WI38 (cell line): ENCODE measurements around the gene ZNF831.

Source experiments
- H3K4me3 ChIP-seq: 2 replicates; pipeline ENCODE4 v1.5.1; 2011; ENCODE audit warnings: low read depth, mild to moderate bottlenecking, control low read depth, low read length
- TF ChIP-seq, protein P1 (sequence below): IDR thresholded peaks from 2 replicates; pipeline ENCODE4 v1.5.1; 2012; ENCODE audit warnings: low read depth, mild to moderate bottlenecking, control low read depth, low read length

ZNF831 gene

DNA sequence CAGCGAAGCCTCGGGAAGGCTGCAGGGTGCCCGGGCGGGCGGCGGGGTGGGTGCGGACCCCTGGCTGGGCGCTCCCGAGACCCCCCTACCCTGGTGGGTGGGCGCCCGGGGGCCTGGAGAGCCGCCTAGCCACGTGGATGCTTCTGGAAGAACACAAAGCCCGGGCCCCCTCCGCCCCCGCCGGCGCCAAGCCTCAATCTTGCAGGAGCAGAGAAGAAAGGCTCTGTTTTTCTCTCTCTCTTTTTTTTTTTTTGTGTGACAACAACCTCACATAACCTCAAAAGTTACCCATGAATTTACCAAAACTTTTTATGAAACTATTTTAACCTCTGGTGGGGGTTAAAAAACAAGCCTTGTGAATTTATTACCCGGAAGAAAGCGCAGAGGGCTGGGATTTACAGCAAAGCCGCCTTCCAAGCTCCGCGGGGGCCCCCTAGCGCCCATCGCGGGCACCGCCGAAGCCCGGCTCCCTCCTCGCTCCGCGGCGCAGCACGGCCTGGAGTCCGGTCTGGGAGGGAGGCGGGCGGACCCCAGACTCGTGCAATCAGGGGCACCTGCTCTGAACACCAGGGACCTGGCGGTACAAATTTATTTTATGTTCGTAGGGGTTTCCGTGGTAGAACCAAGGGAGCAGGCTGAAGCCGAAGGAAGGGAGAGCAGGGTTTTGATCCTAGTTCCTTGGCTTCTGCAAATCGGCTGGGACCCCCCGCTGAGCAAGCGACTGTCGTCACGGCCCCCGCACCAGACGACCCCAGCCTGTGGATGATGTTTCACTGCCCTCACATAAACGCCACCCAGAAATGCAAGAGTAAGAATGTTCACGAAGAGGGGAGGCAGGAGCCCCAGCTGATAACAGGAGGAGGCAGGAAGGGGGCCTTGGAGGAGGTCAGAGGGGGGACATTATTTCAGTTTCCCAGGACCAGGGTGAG, 58.9 kb downstream of the ZNF831 start:
- TF ChIP-seq, protein P1, sequence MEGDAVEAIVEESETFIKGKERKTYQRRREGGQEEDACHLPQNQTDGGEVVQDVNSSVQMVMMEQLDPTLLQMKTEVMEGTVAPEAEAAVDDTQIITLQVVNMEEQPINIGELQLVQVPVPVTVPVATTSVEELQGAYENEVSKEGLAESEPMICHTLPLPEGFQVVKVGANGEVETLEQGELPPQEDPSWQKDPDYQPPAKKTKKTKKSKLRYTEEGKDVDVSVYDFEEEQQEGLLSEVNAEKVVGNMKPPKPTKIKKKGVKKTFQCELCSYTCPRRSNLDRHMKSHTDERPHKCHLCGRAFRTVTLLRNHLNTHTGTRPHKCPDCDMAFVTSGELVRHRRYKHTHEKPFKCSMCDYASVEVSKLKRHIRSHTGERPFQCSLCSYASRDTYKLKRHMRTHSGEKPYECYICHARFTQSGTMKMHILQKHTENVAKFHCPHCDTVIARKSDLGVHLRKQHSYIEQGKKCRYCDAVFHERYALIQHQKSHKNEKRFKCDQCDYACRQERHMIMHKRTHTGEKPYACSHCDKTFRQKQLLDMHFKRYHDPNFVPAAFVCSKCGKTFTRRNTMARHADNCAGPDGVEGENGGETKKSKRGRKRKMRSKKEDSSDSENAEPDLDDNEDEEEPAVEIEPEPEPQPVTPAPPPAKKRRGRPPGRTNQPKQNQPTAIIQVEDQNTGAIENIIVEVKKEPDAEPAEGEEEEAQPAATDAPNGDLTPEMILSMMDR: peak; percentile 96
- peak overlapping the region; percentile 53 for H3K4me3 ChIP-seq

DNA sequence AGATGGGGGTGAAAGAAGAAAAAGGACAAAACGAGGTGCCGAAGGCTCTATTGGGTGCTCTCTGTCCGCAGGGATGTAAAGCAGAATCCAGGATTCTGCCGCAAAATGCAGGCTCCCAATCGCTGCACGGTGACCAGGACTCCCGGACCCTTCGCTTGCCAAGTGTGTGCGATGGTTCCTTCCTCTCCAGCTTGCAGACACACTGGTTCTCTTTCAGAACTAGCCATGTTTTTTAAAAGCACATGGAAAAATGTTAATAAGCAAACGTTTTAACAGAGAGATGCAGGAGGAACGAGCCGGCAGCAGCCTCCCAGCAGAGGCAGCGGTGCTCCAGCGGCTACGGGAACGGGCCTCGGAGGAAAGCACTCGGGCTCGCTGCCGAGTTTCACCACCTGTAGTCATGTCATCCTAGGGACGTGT, 59.6 kb downstream of the ZNF831 start:
- H3K4me3 ChIP-seq: no peak overlapping the region

DNA sequence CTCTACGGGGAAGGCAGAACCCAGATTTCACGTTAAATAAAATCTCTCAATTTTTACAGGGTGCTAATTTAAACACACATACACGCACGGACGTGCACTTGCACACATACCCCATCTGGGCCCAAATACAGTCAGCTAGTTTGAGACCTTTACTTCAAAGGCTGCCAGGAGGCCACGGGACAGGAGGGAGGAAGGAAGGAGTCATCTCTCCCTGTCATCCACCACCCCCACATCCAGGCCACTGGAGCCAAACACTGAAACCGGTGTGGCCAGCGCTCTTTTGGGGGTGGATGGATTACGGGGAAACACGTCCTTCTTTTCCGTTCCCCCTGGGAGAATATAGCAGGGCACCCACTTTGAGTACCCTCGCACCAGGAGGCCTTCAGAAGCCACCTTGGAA, 60.1 kb downstream of the ZNF831 start:
- TF ChIP-seq, protein P1: no peak
- H3K4me3 ChIP-seq: no peak overlapping the region

More for the DNA sequence above, 59.6 kb downstream of the ZNF831 start:
- TF ChIP-seq, protein P1: no peak

DNA sequence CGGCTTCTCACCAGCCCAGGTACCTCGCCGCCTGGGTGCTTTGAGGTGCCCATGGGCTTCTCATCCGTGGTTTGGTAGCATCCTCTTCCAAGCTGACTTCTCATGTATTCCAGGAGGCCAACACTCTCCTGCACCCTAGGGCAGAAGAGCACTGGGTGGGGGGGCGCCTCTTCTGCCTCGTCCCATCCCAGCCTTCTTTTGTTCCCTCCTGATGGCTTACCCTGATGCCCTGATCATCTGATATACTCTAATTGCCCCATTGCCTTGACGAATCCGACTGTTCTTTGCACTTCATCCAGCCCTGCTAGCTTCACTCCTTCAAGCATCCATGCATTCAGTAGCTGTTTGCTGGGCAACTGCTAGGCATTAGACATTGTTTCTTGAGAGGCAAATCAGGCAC, 60.6 kb downstream of the ZNF831 start:
- TF ChIP-seq, protein P1: no peak
- no peak overlapping the region for H3K4me3 ChIP-seq

DNA sequence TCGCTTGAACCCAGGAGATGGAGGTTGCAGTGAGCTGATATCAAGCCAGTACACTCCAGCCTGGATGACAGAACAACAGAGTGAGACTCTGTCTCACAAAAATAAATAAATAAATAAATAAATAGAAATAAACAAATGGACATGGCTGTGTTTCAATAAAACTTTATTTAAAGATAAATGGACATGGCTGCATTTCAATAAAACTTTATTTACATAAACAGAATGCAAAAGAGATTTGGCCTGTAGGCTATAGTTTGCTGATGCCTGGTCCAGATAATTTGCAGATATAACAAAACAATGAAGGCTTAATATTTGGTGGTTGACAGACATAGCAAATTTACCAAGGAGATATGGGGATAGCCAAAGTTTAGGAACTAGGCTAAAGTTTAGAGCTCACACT, 66.8 kb downstream of the ZNF831 start:
- no peak overlapping the region for H3K4me3 ChIP-seq
- TF ChIP-seq, protein P1: no peak

DNA sequence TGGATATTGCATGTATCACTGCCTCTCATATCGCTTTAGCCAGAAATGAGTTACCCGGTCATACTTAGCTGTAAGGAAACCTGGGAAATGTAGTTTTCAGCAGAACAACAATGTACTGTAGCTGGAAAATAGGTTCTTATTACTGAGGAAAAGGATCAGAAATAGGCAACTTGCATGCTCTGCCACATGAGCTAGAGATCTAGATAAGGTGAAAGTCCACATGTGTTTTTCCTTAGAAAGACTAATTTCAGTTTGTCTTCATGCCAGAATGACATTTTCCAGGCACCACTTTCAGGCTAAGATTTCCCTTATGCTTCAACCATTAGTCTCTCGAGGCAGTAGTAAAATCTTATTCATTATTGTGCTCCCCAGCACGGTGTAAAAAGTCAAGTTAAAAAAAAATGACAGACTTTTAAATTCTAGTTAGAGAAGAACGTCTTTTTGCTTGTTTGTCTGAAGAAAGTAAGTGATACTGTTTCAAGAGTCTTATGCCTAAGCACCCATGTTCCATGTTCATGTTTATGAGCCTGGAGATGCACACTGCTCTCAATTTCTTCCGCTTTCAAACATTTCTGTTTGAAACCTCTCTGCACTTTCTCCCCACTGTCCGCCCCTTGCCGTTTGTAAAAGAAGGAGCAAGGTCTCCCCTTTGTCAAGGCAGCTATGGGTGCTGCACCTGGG, 67.6 kb downstream of the ZNF831 start:
- no peak overlapping the region for H3K4me3 ChIP-seq
- TF ChIP-seq, protein P1: no peak

DNA sequence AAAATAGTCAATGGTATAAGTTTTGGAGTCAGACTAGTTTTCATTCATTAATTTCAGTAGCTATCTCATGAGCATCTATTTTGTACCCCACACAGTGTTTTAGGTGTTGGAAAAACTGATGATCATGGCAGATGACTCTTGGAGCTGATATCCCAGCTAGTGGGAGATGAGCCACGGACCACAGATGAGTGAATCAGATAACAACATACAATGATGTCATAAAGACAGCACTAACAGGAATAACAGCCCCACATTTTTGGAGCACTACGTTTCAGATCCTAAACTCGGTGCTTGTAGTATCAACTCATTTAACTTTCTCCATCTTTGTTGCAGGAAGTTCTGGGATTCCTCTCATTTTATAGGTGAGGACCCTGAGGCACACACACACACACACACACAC, 69.0 kb downstream of the ZNF831 start:
- no peak overlapping the region for H3K4me3 ChIP-seq
- TF ChIP-seq, protein P1: no peak
